CD4-positive, alpha-beta T cell (primary cell): ENCODE measurements around the gene TTC39B. TPM values are rescaled to one million over a fixed set of nuclear protein-coding genes. Genes with fewer than 3 reads are reported as not detected.
A peak's percentile ranks its signal among the peaks of the same experiment; 100 is the strongest.

Source experiments
- ATAC-seq: fragments of 200-7000 bp; cut with Tn5 transposase; one replicate; pipeline ENCODE4 v1.10.0; 2022; ENCODE audit warnings: mild to moderate bottlenecking; ENCODE audit not compliant: poor library complexity
- CTCF ChIA-PET: fragments of 350-600 bp; sonication (Branson Sonifier 250); formaldehyde crosslinking; loops from one replicate; lab custom pipeline; 2021; ENCODE audit warnings: antibody characterized with exemption, inconsistent platforms; lab: Charles Lee
- POLR2A ChIA-PET: fragments of 350-600 bp; sonication (Branson Sonifier 250); formaldehyde crosslinking; loops from one replicate; lab custom pipeline; 2021; ENCODE audit warnings: antibody characterized with exemption, inconsistent platforms; lab: Charles Lee
- DNase-seq, 14 experiments: peaks; one replicate each; pipeline ENCODE4 v3.0.0-alpha.2; 2013 to 2020; ENCODE audit warnings: mixed read lengths in 2 of 14
- H3K27ac ChIP-seq, 2 donors: one replicate each; pipeline versions ENCODE4 v1.5.1 to v1.7.0; 2013; ENCODE audit warnings: low read length in 2 of 2, low read depth in 1 of 2, mild to moderate bottlenecking in 1 of 2
- H3K27me3 ChIP-seq, 2 experiments: 1 replicate in 1 of 2; 2 replicates in 1 of 2; pipeline versions ENCODE4 v1.6.1 to v1.7.0; 2013; ENCODE audit warnings: low read length in 2 of 2, control low read depth in 1 of 2, mild to moderate bottlenecking in 1 of 2, moderate library complexity in 1 of 2; ENCODE audit not compliant: insufficient read depth in 2 of 2, control insufficient read depth in 1 of 2
- H3K36me3 ChIP-seq: one replicate; pipeline ENCODE4 v1.6.1; 2013; ENCODE audit warnings: low read length, control low read depth; ENCODE audit not compliant: insufficient read depth
- H3K4me1 ChIP-seq: one replicate; pipeline ENCODE4 v1.6.1; 2013; ENCODE audit warnings: low read length, control low read depth; ENCODE audit not compliant: insufficient read depth
- H3K4me3 ChIP-seq: one replicate; pipeline ENCODE4 v1.5.1; 2013; ENCODE audit warnings: mild to moderate bottlenecking, low read length, moderate library complexity
- H3K9me3 ChIP-seq, 2 experiments: 1 replicate in 1 of 2; 2 replicates in 1 of 2; pipeline versions ENCODE4 v1.6.1 to v1.7.0; 2013; ENCODE audit warnings: low read length in 2 of 2, mild to moderate bottlenecking in 2 of 2, control low read depth in 1 of 2, moderate library complexity in 1 of 2; ENCODE audit not compliant: control insufficient read depth in 1 of 2, insufficient read depth in 1 of 2
- H3K27ac Mint-ChIP-seq: one replicate; pipeline ENCODE4 v1.8.0; 2020; ENCODE audit warnings: mixed read lengths
- H3K27me3 Mint-ChIP-seq: one replicate; pipeline ENCODE4 v1.8.0; 2021; ENCODE audit warnings: mixed read lengths
- H3K36me3 Mint-ChIP-seq: one replicate; pipeline ENCODE4 v1.8.0; 2021; ENCODE audit warnings: low read depth, mixed read lengths
- H3K4me1 Mint-ChIP-seq: one replicate; pipeline ENCODE4 v1.8.0; 2021; ENCODE audit warnings: low read depth, mixed read lengths
- H3K4me3 Mint-ChIP-seq: one replicate; pipeline ENCODE4 v1.8.0; 2020; ENCODE audit warnings: mild to moderate bottlenecking, mixed read lengths
- H3K9me3 Mint-ChIP-seq: one replicate; pipeline ENCODE4 v1.8.0; 2020; ENCODE audit warnings: mixed read lengths
- CTCF ChIP-seq: fragments of 200-600 bp; IDR thresholded peaks from one replicate; pipeline ENCODE4 v1.8.0; 2022; ENCODE audit warnings: antibody characterized with exemption, mild to moderate bottlenecking
- intact Hi-C, 2 experiments: fragments of 100-400 bp; cut with DNase I in 1 of 2; cut with micrococcal nuclease in 1 of 2; formaldehyde crosslinking; loops; one replicate each; pipeline versions ENCODE4 v1.15.1 to v1.9.0; 2023 to 2025; cut with DNase I, micrococcal nuclease
- total RNA-seq, 174 experiments: library from RNA in 2 of 174; stranded (reverse) in 2 of 174; gene quantifications; one replicate each; pipeline ENCODE4 v1.2.3 and lab custom pipeline; 2021 to 2026

The TTC39B gene
- total RNA-seq, 2 experiments from 2014 or later = 37.6 to 43.6 TPM

- ChIA-PET POLR2A (interaction anchor here (0.6 kb wide), 1 partner anchor 9 kb away, joined by 4 read pairs; no protein-coding TSS in a partner anchor), CTCF (interaction anchor here (0.9 kb wide), 1 partner anchor 19 kb away, joined by 3 read pairs; no protein-coding TSS in a partner anchor)
- Mint-ChIP-seq H3K4me1 (no peaks in the 10 kb centered on the region), H3K9me3 (peaks cover 2% of the 10 kb centered on the region), H3K27ac (no peak overlapping the region), H3K36me3 (no peaks in the 10 kb centered on the region), H3K4me3 (no peak overlapping the region), H3K27me3 (no peaks in the 10 kb centered on the region)
- Histone ChIP-seq H3K4me3 (no peak overlapping the region), H3K27ac (no peak overlapping the region), H3K9me3 (no peaks in the 10 kb centered on the region), H3K36me3 (no peaks in the 10 kb centered on the region), H3K4me1 (no peaks in the 10 kb centered on the region), H3K27me3 (no peaks in the 10 kb centered on the region)
- DNase-seq = no peak
- intact Hi-C loops = no loop called here
- no peak for TF ChIP-seq CTCF
- no peak for ATAC-seq
Observed at GRCh38 chr9:15317836-15318235, 10.8 kb upstream of the TTC39B start.

GRCh38 chr9:15311607-15312006, 4.6 kb upstream of the TTC39B start:
- Mint-ChIP-seq H3K4me3 (no peak overlapping the region), H3K4me1 (peaks cover 42% of the 10 kb centered on the region), H3K27me3 (no peaks in the 10 kb centered on the region), H3K36me3 (no peaks in the 10 kb centered on the region), H3K9me3 (peaks cover 2% of the 10 kb centered on the region), H3K27ac (peak overlapping the region; percentile 13)
- H3K36me3 ChIP-seq = no peaks in the 10 kb centered on the region
- no peaks in the 10 kb centered on the region for H3K9me3 ChIP-seq
- ChIA-PET POLR2A (interaction anchor here (0.8 to 3.8 kb wide), 7 partner anchors 12 to 295 kb away, joined by 3 to 69 read pairs (median 8); partner anchors contain the start of gene SNAPC3), CTCF (interaction anchor here (0.7 to 1.5 kb wide), 4 partner anchors 18 to 33 kb away, joined by 3 to 5 read pairs (median 3); no protein-coding TSS in a partner anchor)
- H3K27ac ChIP-seq = no peak overlapping the region
- peak in 2 of 14 experiments; percentile 29 to 41 for DNase-seq
- TF ChIP-seq CTCF = peak; percentile 59
- H3K4me3 ChIP-seq = no peak overlapping the region
- no peak for ATAC-seq
- intact Hi-C loops = loop anchor here (1.0 to 5.0 kb wide), 5 partner anchors 15 to 101 kb away; no protein-coding TSS in a partner anchor
- peaks cover 15% of the 10 kb centered on the region for H3K4me1 ChIP-seq
- no peaks in the 10 kb centered on the region for H3K27me3 ChIP-seq

- peaks cover 2% of the 10 kb centered on the region for H3K9me3 Mint-ChIP-seq
- ATAC-seq = peak; percentile 75
- H3K27ac Mint-ChIP-seq = peak overlapping the region; percentile 83
- no peaks in the 10 kb centered on the region for H3K27me3 Mint-ChIP-seq
- intact Hi-C loops = loop anchor here in 1 of 2 experiments (2.0 to 5.0 kb wide), 2 partner anchors 13 to 42 kb away; no protein-coding TSS in a partner anchor
- H3K27me3 ChIP-seq = no peaks in the 10 kb centered on the region
- H3K27ac ChIP-seq = peak overlapping the region in 1 of 2 donors; percentile 60
- H3K4me1 Mint-ChIP-seq = peaks cover 52% of the 10 kb centered on the region
- H3K36me3 ChIP-seq = no peaks in the 10 kb centered on the region
- no peak overlapping the region for H3K4me3 ChIP-seq
- DNase-seq = peak in 7 of 14 experiments; percentile 23 to 84 (median 45)
- ChIA-PET CTCF (interaction anchor here (1.0 to 1.7 kb wide), 4 partner anchors 11 to 196 kb away, joined by 3 to 9 read pairs (median 4); no protein-coding TSS in a partner anchor), POLR2A (interaction anchor here (0.5 to 3.8 kb wide), 17 partner anchors 9 to 200 kb away, joined by 3 to 69 read pairs (median 5); partner anchors contain the start of genes PSIP1 and SNAPC3)
- TF ChIP-seq CTCF = no peak
- H3K4me3 Mint-ChIP-seq = peak overlapping the region; percentile 75
- no peaks in the 10 kb centered on the region for H3K9me3 ChIP-seq
- H3K4me1 ChIP-seq = peaks cover 25% of the 10 kb centered on the region
- H3K36me3 Mint-ChIP-seq = peaks cover 13% of the 10 kb centered on the region
Observed at GRCh38 chr9:15310107-15310850, 3.3 kb upstream of the TTC39B start.
